Transverse colon (tissue), 4 donors: ENCODE results near the gene ZNF77. TPM values are rescaled to one million over a fixed set of nuclear protein-coding genes. Genes with fewer than 3 reads are reported as not detected.

ENCODE experiments used
- DNase-seq: peaks from one replicate; pipeline ENCODE4 v3.0.0-alpha.2; 2019
- H3K27ac ChIP-seq, 4 donors: fragments of 200-600 bp; sonication (generic); 2 replicates each; pipeline ENCODE4 v1.5.1; 2016 to 2018; ENCODE audit warnings: inconsistent platforms in 4 of 4
- H3K27me3 ChIP-seq: fragments of 200-600 bp; sonication (generic); 2 replicates; pipeline ENCODE4 v1.5.1; 2017; ENCODE audit warnings: inconsistent platforms
- H3K36me3 ChIP-seq, 4 donors: fragments of 200-600 bp; sonication (generic); 2 replicates each; pipeline ENCODE4 v1.5.1; 2017 to 2019; ENCODE audit warnings: inconsistent platforms in 4 of 4
- H3K4me1 ChIP-seq, 4 donors: fragments of 200-600 bp; sonication (generic); 2 replicates each; pipeline ENCODE4 v1.5.1; 2017 to 2020; ENCODE audit warnings: inconsistent platforms in 4 of 4
- H3K4me3 ChIP-seq, 4 donors: fragments of 200-600 bp; sonication (generic); 1 replicate in 1 of 4; 2 replicates in 3 of 4; pipeline versions ENCODE4 v1.5.1 to v1.6.1; 2017 to 2019; ENCODE audit warnings: inconsistent platforms in 4 of 4
- H3K9me3 ChIP-seq, 2 donors: fragments of 200-600 bp; sonication (generic); 2 replicates each; pipeline ENCODE4 v1.5.1; 2017 to 2019; ENCODE audit warnings: inconsistent platforms in 2 of 2
- EP300 ChIP-seq: sonication (generic); formaldehyde crosslinking; IDR thresholded peaks from one replicate; pipeline ENCODE4 v1.6.1; 2017; ENCODE audit warnings: antibody characterized with exemption, low read depth
- POLR2A ChIP-seq: fragments of 450-650 bp; IDR thresholded peaks from one replicate; pipeline ENCODE4 v1.6.1; 2016; ENCODE audit warnings: antibody characterized with exemption, mild to moderate bottlenecking, moderate library complexity
- POLR2AphosphoS5 ChIP-seq, 3 donors: sonication (generic); formaldehyde crosslinking; IDR thresholded peaks; one replicate each; pipeline ENCODE4 v1.6.1; 2016; ENCODE audit warnings: antibody characterized with exemption in 3 of 3
- WGBS, 2 donors: methylation state at CpG; one replicate each; pipeline ENCODE4 v1.1.5; 2018; ENCODE audit warnings: low coverage in 1 of 2; 5-methylcytosine and 5-hydroxymethylcytosine counted together
- in situ Hi-C, 4 donors: fragments of 200-750 bp; cut with MboI; loops; one replicate each; pipeline versions ENCODE4 v1.15.0 to v1.15.1; 2017; ENCODE audit warnings: low sequenced_read_pairs in 3 of 4, low pct_ligation_motif_present in 1 of 4, low pct_unique_long_range_greater_than_20kb in 1 of 4
- intact Hi-C: fragments of 100-400 bp; cut with DNase I; formaldehyde crosslinking; loops from one replicate; pipeline ENCODE4 v1.15.1; 2023; ENCODE audit warnings: low total_unique reads
- total RNA-seq, 4 donors: library from RNA; depleted of rRNA; stranded (reverse); fragments of >200 nt; gene quantifications; one replicate each; pipeline ENCODE4 v1.1.0, GENCODE V29; 2016
- TF ChIP-seq, protein P1 (sequence below), 5 experiments: fragments of 200-600 bp in 3 of 5; fragments of 450-650 bp in 2 of 5; sonication (generic) in 3 of 5; IDR thresholded peaks; 1 replicate in 2 of 5; 2 replicates in 3 of 5; pipeline ENCODE4 v1.5.1; 2016 to 2017; ENCODE audit warnings: antibody characterized with exemption in 5 of 5, inconsistent platforms in 3 of 5, mild to moderate bottlenecking in 2 of 5, moderate library complexity in 1 of 5

The ZNF77 gene
- total RNA-seq, 4 donors from 2014 or later: 4.2 to 9.3 (median 5.1) TPM; not detected in 1

DNA sequence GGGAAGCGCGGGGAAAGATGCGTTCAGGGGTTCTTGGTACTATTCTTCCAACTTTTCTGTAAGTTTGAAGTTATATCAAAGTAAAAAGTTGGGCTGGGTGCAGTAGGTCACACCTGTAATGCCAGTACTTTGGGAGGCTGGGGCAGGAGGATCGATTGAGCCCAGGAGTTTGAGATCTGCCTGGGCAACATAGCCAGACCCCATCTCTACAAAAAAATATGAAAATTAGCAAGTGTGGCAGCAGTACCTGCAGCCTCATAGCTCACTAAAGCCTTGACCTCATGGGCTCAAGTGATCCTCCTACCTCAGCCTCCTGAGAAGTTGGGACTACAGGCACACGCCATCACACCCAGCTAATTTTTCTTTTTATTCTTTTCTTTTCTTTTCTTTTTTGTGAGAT is 12.4 kb upstream of the ZNF77 start:
- WGBS, 2 donors: 91 to 92% methylated on average over 5 of the region's 5 CpGs
- Histone ChIP-seq H3K4me3 (no peak overlapping the region), H3K27ac (no peak overlapping the region), H3K4me1 (peaks cover 0 to 13% (median 10%) of the 10 kb centered on the region in 4 donors), H3K9me3 (no peaks in the 10 kb centered on the region), H3K27me3 (no peaks in the 10 kb centered on the region), H3K36me3 (no peaks in the 10 kb centered on the region)
- in situ Hi-C loops: loop anchor here in 3 of 4 donors (10.0 to 25.0 kb wide), 4 partner anchors 108 to 208 kb away; partner anchors contain the start of genes GNA11 (in 1 of the 3) and TLE5 (in 1 of the 3)
- DNase-seq: no peak
- TF ChIP-seq POLR2AphosphoS5 (IDR thresholded peaks at IDR 0.05) (no peak), EP300 (no peak), POLR2A (no peak)
- TF ChIP-seq, protein P1, sequence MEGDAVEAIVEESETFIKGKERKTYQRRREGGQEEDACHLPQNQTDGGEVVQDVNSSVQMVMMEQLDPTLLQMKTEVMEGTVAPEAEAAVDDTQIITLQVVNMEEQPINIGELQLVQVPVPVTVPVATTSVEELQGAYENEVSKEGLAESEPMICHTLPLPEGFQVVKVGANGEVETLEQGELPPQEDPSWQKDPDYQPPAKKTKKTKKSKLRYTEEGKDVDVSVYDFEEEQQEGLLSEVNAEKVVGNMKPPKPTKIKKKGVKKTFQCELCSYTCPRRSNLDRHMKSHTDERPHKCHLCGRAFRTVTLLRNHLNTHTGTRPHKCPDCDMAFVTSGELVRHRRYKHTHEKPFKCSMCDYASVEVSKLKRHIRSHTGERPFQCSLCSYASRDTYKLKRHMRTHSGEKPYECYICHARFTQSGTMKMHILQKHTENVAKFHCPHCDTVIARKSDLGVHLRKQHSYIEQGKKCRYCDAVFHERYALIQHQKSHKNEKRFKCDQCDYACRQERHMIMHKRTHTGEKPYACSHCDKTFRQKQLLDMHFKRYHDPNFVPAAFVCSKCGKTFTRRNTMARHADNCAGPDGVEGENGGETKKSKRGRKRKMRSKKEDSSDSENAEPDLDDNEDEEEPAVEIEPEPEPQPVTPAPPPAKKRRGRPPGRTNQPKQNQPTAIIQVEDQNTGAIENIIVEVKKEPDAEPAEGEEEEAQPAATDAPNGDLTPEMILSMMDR (IDR thresholded peaks at IDR 0.05): no peak
- intact Hi-C loops: no loop called here

DNA sequence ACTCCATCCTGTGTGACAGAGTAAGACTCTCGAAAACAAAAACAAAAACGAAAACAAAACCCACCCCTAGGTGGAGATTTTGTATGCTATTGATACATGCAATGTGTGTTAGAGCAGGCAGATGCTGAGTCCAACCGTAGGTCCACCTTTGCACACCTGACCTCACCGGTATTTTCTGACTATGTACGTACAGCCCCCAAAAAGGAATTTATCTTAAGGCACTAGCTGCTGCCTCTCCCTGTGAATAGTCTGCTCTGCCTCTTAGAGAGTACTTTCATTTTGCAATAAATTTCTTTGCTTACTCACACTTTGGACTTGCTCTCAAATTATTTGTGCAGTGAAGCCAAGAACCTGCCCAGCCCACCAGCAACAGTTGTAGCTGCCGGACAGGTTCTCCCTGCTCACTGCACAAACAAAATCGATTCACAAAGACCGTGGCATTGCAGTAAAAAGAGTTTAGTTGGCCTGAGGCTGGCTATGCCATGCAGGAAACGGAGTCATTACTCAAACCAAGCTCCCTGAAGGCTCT is 8.2 kb upstream of the ZNF77 start:
- peak; percentile 82 for DNase-seq

DNA sequence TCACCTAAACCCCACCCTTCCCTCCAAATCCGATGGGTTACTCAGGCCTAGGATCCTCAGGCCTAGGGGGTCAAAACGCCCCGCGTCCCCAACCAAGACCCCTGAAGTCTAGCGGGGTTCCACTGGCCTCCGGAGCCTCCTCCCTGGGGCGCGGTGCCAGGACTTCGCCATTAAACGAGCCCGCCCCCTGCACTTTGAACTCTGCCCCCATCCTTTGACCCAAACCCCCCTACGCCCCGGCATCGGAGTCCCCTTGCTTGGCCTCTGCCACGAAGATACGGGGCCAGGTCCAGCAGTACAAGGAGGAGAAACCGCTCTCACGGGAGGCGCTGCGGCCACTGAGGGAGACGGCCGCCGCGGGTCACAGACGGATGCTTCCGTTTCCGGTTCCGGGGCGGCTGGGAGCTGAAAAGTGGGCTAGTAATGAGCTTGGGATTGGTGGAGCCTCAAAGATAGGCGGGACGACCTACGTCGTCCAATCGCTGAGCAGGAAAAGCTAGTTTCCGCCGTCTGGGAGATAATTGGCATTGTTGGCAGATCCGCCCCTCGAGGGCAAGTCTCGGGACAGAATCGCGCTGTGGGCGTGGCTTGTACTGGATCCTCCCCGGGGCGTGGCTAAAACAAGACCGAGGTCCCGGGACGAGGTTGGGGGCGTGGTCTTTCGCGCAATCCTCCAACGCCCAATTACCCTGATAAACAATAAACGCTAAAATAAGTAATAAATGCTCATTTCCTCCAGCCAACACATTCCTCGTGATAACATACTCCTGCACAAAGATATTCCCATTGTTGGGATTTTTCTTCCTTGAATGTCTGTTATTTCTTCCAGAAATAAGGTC is 5.7 kb upstream of the ZNF77 start:
- Histone ChIP-seq H3K9me3 (no peaks in the 10 kb centered on the region), H3K4me3 (peak overlapping the region; percentile 57 to 66 (median 62)), H3K27ac (peak overlapping the region; percentile 89 to 97 (median 96)), H3K4me1 (peaks cover 4 to 26% (median 22%) of the 10 kb centered on the region in 4 donors), H3K27me3 (no peaks in the 10 kb centered on the region), H3K36me3 (no peaks in the 10 kb centered on the region)
- 0 to 1% methylated on average over 8 to 53 of the region's 53 CpGs for WGBS, 2 donors
- no peak for TF ChIP-seq EP300
- TF ChIP-seq POLR2A: peak; percentile 96
- TF ChIP-seq, protein P1 (IDR thresholded peaks at IDR 0.05): no peak
- peak; percentile 87 to 98 (median 96) for TF ChIP-seq POLR2AphosphoS5 (IDR thresholded peaks at IDR 0.05)
- intact Hi-C loops (no loop called here), in situ Hi-C loops (loop anchor here in 3 of 4 donors (10.0 to 25.0 kb wide), 4 partner anchors 114 to 214 kb away; partner anchors contain the start of genes GNA11 (in 1 of the 3) and TLE5 (in 1 of the 3))
- DNase-seq: peak; percentile 100

More for the DNA sequence above, 8.2 kb upstream of the ZNF77 start:
- intact Hi-C loops: no loop called here
- H3K27me3 ChIP-seq: no peaks in the 10 kb centered on the region
- 24 to 28% methylated on average over 3 to 9 of the region's 9 CpGs for whole genome bisulfite sequencing, 2 donors
- in situ Hi-C loops: loop anchor here in 3 of 4 donors (10.0 to 25.0 kb wide), 4 partner anchors 112 to 212 kb away; partner anchors contain the start of genes GNA11 (in 1 of the 3) and TLE5 (in 1 of the 3)
- TF ChIP-seq, protein P1 (IDR thresholded peaks at IDR 0.05): peak in 3 of 5 experiments; percentile 21 to 52 (median 41)
- TF ChIP-seq POLR2A (peak; percentile 53), POLR2AphosphoS5 (IDR thresholded peaks at IDR 0.05) (peak; percentile 52 to 79 (median 62)), EP300 (no peak)
- H3K27ac ChIP-seq: peak overlapping the region; percentile 82 to 90 (median 85)
- H3K36me3 ChIP-seq: no peaks in the 10 kb centered on the region
- H3K4me3 ChIP-seq: peak overlapping the region in 3 of 4 donors; percentile 8 to 38 (median 24)
- no peaks in the 10 kb centered on the region for H3K9me3 ChIP-seq
- H3K4me1 ChIP-seq: peaks cover 4 to 23% (median 20%) of the 10 kb centered on the region in 4 donors

DNA sequence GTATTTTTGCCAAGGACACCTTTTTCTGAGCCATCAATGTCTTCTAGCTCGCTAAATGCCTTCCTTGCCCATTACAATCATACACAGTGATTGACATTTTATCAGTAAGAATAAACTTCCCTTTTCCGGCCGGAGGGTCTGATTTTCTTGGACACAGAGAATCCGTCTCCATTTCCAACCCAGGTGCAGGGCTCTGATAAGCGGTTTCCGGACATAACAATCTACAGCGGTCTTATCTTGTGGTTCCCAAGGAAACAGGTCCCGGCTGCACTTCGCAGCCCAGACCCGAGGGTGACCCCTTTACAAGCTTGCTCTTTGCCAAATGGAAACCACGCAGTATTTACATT is 5.1 kb upstream of the ZNF77 start:
- in situ Hi-C loops (loop anchor here in 3 of 4 donors (10.0 to 25.0 kb wide), 4 partner anchors 115 to 215 kb away; partner anchors contain the start of genes GNA11 (in 1 of the 3) and TLE5 (in 1 of the 3)), intact Hi-C loops (no loop called here)
- no peak for DNase-seq

More for the DNA sequence above, 5.1 kb upstream of the ZNF77 start:
- TF ChIP-seq EP300: no peak
- TF ChIP-seq, protein P1 (IDR thresholded peaks at IDR 0.05): no peak
- no peak for TF ChIP-seq POLR2AphosphoS5 (IDR thresholded peaks at IDR 0.05)
- no peak for TF ChIP-seq POLR2A
- Histone ChIP-seq H3K9me3 (no peaks in the 10 kb centered on the region), H3K27me3 (no peaks in the 10 kb centered on the region), H3K4me1 (peaks cover 4 to 29% (median 23%) of the 10 kb centered on the region in 4 donors), H3K36me3 (no peaks in the 10 kb centered on the region), H3K27ac (peak overlapping the region; percentile 89 to 97 (median 96)), H3K4me3 (peak overlapping the region; percentile 57 to 66 (median 62))
- 0 to 2% methylated on average over 11 of the region's 11 CpGs for WGBS, 2 donors
